ENCODE results near the gene GNAI1.

GNAI1 gene

GRCh38 chr7:80165177-80165576, 30.5 kb downstream of the GNAI1 start:
- DNase-seq, result no peak

GRCh38 chr7:80170445-80170844, 35.8 kb downstream of the GNAI1 start:
- no peak for DNase-seq

GRCh38 chr7:80172387-80172786, 37.8 kb downstream of the GNAI1 start:
- DNase-seq, result no peak

GRCh38 chr7:80175744-80176143, 41.1 kb downstream of the GNAI1 start:
- peak; percentile 65 for DNase-seq

- no peak for DNase-seq
Observed at GRCh38 chr7:80181411-80181810, 46.8 kb downstream of the GNAI1 start.

DNA sequence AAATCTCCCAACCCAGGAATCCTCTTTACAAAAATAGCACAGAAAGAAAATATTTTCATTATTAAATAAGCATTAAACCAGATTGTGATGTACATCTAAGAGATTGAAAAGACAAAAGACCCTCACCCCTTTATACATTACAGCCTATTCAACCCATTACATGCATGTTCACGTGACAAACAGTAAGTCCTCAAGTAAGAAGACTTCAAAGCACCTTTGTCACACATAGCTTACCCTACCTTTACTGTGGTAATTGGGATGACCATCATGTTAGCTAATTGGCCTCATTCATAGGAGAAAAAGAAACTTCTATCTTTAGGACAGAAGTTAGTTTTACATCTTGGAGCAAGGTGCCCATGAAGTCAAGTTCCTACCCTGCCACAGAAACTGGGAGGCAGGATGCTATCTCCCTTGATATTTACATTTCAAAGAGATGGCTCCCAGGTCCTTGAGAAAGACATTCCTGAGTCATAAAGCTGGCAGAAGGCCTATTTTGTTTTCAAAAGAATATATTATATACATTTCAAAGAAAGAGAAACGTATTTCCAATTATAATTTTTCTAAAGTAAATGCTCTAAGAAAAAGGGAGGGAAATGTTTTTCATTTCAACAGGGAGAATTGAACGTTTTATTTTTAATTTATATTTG, 48.1 kb downstream of the GNAI1 start:
- no peak for DNase-seq

DNA sequence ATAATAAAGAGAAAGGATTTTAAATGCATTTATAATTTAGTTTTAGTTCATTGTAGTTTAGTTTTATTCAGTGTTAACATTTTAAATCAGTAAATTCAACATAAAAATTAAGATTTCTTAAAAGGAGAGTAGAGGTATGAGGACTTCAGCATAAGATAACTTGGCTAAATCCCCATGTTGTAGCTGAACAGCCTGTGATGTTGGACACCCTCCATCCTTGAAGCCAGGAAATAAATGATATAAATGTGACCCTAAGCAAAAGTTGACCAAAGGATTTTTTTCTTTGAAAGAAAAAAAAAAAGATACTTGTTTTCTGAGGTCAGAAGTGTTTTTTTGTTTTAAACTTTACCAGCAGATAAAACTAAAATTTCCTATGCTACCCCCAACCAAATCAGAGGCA, 48.7 kb downstream of the GNAI1 start:
- no peak for DNase-seq

DNA sequence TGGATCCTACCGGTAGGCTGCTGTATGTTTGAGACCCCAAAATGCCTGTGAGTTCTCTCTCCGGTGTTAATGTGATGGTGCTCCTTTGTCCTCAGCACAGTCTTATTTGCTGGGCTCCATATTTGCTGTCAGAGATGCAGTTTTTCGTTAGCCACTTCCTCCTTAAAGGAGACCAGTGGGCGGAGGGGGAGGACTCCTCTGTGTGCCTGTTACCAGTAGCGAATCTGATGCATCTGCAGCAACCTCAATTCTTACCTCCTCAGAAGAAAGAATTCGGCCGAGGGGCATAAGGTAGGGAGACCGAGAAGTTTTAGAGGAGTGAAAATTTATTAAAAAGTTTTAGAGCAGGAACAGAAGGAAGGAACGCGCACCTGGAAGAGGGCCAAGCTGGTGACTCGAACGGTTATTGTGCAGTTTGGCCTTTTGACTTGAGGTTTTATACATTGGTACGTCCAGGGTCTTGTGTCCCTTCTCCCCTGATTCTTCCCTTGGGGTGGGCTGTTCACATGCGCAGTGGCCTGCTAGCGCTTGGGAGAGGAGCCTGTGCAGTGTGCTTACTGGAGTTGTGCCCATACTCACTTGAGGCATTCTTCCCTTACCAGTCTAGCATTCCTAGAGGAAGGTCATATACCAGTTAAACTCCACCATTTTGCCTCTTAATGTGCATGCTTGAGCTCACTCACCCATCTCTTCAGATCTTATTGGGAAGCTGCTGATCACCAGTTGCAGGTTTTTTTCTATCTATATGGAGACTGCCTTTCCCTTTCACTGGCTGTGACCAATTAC, 49.5 kb downstream of the GNAI1 start:
- DNase-seq, result no peak

- no peak for DNase-seq
Observed at GRCh38 chr7:80184693-80185092, 50.1 kb downstream of the GNAI1 start.

DNA sequence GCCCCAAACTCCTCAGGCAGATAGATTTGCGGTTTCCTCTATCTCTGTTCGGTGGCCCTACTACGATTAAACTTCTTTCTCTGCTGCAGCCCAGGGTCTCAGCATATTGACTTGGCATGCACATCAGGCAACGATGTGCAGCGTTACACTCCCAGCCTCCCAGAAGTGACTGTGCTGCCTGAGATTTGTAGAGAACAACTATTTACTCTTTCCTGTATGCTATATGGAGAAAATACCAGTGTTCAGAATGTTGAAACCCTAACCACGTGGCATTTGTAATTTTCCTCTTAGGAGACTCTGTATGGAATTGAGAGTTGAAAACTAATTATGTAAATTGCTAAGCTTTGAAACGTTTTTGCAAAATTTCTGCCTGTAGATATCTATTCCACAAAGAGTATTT, 50.9 kb downstream of the GNAI1 start:
- no peak for DNase-seq

GRCh38 chr7:80186721-80187120, 52.1 kb downstream of the GNAI1 start:
- no peak for DNase-seq

DNA sequence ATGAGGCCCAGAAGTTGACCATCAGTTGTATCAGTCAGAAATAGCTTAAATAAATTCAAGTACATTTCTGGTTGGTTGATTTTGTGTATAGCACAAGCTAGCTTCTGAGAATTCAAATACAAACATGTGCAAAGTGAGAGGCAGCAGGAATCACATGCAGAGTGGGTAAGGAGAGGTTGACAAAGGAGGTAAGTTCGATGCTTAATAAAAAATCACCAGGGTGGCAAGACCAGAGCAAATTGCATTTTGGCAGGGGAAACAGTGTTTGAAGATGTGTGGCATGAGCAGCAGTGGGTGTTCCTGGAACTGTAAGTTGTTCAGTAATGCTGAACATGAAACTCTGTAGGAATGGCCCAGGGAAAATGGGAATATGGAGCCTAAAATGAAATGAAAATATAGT, 52.6 kb downstream of the GNAI1 start:
- no peak for DNase-seq

- DNase-seq, result no peak
Observed at GRCh38 chr7:80187727-80188126, 53.1 kb downstream of the GNAI1 start.

- DNase-seq, result no peak
Observed at GRCh38 chr7:80189638-80190037, 55.0 kb downstream of the GNAI1 start.

DNA sequence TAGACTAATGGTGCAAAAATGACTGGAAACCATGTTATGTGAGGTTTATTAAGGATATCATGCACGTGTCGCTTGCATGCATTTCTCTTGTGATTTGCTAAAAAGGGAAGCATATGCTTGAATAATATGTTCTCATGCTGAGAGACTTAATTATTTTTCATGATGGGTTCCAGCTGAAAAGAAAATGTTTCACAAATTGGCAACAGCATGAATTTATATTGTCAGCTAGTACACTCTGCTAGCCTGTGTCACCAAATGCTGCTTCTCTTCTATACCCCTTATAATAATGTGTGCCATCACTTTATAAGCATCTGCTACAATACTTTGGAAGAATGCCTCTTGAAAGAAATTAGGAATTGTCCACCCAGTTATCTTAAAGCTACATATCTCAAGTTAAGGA, 63.0 kb downstream of the GNAI1 start:
- no peak for DNase-seq

GRCh38 chr7:80199051-80199450, 64.4 kb downstream of the GNAI1 start:
- DNase-seq, result no peak

GRCh38 chr7:80204454-80204853, 69.8 kb downstream of the GNAI1 start:
- no peak for DNase-seq

DNA sequence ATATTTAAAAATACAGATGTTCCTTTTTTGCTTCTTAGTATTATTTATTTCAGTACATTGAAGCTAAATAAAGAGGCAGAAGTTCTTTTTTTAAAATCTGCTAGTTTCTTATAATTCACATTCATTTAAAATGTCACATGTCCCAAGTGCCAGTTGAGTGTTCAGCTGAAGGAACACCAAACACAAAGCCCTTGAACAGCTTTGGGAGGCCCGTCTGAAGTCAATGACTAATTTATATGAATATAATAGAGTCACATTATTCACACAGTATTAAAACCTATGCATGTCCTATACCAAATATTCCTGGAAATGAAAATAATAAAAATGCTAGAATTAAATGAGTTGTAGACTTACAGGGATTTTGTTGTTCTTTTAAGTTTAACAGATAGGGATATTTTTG, 70.3 kb downstream of the GNAI1 start:
- no peak for DNase-seq

DNA sequence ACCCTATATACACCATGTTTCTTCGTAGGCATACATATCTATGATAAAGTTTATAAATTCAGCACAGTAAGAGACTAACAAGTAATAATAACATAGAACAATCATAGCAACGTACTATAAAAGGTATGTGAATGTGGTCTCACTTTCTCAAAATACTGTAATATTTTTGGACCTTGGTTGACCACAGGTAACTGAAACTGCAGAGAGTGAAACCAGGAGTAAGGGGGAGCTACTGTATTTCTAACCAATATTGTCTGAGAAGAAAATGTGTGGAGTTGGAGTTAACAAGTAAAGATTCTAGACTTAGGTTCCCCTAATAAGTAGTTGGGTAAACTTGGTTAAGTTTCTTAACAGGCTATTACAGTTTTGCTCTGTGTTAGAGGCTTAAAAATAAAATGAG, 72.1 kb downstream of the GNAI1 start:
- no peak for DNase-seq

GRCh38 chr7:80207501-80207900, 72.9 kb downstream of the GNAI1 start:
- no peak for DNase-seq

DNA sequence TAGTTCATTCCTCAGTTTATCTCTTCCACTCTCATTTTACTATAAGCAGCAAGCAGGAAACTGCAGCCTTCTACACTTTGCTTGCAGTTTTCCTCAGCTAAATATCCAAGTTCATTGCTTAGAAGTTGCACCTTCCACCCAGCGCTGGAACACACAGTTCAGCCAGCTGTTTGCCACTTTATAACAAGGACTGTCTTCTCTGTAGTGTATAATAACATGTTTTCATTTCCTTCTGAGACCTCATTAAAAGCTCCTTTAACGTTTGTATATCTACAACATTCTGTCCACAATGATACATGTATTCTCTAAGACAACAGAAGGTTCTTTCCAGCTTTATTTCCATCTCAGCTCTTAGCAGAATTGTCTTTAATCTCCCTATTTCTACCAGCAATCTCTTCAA, 74.1 kb downstream of the GNAI1 start:
- no peak for DNase-seq

- no peak for DNase-seq
Observed at GRCh38 chr7:80210400-80210799, 75.8 kb downstream of the GNAI1 start.

GRCh38 chr7:80213814-80214213, 79.2 kb downstream of the GNAI1 start:
- no peak for DNase-seq

GRCh38 chr7:80215734-80216133, 81.1 kb downstream of the GNAI1 start:
- DNase-seq, result no peak
